Smooth muscle cell of the pulmonary artery (primary cell): ENCODE data around the gene ABCB10. TPM values are rescaled to one million over a fixed set of nuclear protein-coding genes. Genes with fewer than 3 reads are reported as not detected.

ENCODE experiments used
- total RNA-seq: library from RNA; depleted of rRNA; stranded (reverse); fragments of >200 nt; gene quantifications from 2 replicates; pipeline ENCODE4 v1.2.3, GENCODE V29; 2014

Gene ABCB10
- 15.9 and 17.7 TPM in 2 replicates for total RNA-seq

DNA sequence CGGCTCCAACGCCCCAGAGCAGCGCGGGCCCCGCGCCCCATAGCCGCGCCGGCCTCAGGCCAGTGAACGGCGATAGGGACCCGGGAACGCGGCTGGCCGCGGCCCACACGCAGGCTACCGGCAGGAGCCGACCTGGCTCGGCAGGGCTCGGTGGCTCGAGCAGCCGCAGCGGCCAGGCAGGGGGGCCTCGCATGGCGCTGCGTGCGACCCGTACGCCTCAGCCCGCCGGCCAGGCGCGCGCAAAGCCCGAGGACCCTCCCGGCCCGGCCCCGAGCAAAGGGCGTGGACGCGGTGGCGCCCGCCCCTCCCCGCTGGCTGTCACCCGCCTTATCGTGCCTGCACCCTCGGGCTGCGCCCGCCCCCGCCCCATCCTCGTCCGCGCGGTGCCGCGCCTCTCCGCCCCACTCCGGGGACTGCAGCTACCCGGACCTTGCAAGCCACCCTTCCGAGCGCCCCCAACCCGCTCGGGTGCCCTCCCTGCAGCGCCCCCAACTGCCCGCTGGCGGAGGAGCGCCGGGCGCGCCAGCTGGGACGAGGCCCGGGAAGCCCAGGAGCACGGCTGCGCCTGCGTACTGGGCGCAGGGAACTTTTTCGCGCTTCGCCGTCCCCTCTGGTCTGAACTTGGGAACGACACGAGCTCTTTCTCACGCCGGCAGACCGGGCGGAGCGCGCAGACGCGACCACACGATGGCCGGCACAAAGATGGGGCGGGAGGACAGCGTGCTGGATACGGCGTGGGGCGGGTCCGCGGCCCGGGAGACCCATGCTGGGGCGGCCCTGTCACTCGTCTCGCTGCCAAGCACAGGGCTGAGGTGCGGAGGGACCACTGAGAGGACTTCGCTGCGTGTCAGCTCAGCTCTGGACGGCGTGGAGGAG, at the start of gene ABCB10:
Gene ABCB10, minus strand, starts transcription at position 248 of the 876 bp plus-strand sequence. Its CDS starts 55 bp downstream, at position 193.

DNA sequence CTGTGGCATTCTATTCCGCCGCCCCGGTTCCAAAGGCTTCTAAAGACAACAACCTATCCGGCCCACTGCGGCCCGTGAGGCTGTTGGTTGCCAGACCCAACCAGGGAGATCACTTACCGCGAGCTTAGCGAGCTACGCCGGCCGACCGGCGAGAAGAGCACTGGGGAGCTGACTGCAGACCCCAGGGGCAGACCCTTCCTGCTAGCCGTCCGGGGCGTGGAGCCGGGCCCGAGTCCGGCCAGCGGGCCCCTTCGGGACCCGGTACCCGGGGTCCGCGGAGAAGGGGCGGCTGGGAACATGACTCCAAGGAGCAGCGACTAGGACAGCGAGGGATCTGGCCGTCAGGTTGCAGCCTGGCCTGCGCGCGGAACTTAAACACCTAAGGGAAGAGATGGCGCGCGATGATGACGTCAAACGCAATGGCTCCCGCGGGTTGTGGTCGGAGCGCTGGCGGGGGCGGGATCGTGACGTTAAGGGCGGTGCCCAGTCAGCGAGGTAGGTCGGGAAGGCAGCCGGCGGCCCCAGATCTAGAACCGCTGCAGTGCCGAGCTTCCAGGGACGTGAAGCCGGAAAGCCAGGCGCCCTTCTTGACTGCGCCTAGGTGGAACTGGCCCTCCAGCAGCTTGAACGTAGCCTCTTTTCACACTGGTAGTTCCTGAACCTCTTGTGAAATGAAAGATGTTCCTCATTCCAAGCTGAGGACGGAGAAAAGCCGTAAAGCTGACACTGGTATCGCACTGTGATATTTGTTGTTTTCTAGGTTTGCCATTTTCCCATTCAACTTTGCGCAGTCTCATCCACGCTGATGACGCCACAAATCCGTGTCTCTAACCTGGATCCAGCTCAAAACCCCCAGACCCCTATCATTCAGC, 50.3 kb downstream of the ABCB10 start, which contains the start of gene NUP133:
Gene NUP133, minus strand, starts transcription at position 391 of the 872 bp plus-strand sequence. Its CDS starts 92 bp downstream, at position 299.

Other genes with a start within 250 kb of the ABCB10 start
- 7.6 and 9.3 TPM in 2 replicates for gene CCSAP, start 215.7 kb downstream of the ABCB10 start, total RNA-seq
- gene ACTA1, start 124.6 kb downstream of the ABCB10 start, total RNA-seq: not detected in 2 replicates
- 28.2 and 34.7 TPM in 2 replicates for gene NUP133, start 50.4 kb downstream of the ABCB10 start, total RNA-seq
- gene TAF5L, start 67.4 kb upstream of the ABCB10 start, total RNA-seq: 14.8 and 16.8 TPM in 2 replicates
- 8.3 and 15.0 TPM in 2 replicates for gene URB2, start 67.5 kb upstream of the ABCB10 start, total RNA-seq